DMS53 treated with DMSO at 0.1 percent for 48 hours (cell line): ENCODE data around the gene NR6A1.
A peak's percentile ranks its signal among the peaks of the same experiment; 100 is the strongest.
"Not testable (repeated sequence)": the region's sequence is repeated elsewhere in the genome, so short reads cannot be mapped to it uniquely, and the experiment has no call there.

Source experiments
- DNase-seq: peaks from one replicate; lab custom pipeline; 2025; ENCODE audit not compliant: unreplicated experiment; lab: John Stamatoyannopoulos, UW

Gene NR6A1

GRCh38 chr9:124778575-124779367, 7.7 kb upstream of the NR6A1 start:
- DNase-seq, result no peak

GRCh38 chr9:124776954-124777648, 6.0 kb upstream of the NR6A1 start, which contains the start of gene OLFML2A:
Gene OLFML2A (plus strand): TSS chr9:124777133. CDS start chr9:124777271, 138 bp downstream.
- no peak for DNase-seq

DNA sequence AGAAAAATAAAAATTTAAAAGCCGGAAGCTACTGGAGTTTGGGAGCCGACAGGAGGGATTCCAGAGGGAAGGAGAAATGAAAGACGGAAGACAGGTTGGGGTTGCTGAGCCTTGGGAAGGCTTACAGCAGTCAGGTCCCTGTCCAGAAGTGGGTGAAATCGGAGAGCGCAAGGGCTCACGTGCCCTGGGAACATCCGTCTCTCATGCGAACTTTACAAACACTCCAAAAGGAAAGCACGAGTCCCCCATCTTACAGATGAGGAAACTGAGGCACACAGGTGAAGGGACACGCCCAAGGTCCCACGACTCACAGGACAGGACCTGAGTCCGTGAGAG, 5.5 kb upstream of the NR6A1 start:
- peak; percentile 6 for DNase-seq

GRCh38 chr9:124774129-124774978, 3.2 kb upstream of the NR6A1 start:
- peak; percentile 68 for DNase-seq

DNA sequence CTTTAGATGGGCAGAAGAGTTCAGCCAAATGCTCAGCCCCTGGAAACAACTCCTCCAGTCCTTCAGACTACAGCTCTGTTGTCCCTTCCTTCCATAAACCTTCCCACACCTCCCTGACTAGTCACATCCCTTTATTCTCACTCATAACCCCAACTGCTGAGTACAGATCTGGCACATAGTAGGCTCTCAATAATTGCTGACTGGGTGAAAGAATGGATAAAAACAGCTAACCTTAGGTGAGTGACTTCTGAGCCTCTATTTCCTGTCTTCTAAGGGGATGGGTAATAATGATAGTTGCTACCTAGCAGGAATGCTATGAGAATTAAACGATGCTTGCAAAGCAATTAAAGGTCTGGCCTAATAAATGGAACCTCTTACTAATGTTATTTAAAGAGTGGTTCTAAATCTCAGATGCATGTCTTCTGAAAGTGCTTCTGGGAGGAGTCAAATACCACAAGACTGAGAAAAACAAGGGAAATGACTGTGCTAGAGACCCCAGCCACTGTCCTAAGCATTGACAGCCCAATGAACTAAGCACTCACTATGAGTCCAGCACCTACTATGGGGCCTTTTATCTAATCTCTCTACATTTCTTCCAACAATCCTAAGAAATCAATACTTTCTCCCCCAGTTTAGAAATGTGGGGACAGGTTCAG, 2.5 kb upstream of the NR6A1 start:
- DNase-seq, result no peak

DNA sequence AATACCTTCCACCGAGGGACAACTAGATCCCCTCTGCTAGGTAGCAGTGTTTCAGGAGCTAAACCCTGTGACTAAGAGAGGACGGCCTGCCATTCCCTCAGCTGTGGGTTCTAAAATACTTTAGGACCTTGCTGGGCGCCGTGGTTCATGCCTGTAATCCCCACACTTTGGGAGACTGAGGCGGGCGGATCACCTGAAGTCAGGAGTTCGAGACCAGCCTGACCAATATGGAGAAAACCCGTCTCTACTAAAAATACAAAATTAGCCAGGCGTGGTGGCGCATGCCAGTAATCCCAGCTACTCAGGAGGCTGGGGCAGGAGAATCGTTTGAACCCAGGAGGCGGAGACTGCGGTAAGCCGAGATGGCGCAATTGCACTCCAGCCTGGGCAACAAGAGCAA, 1.8 kb upstream of the NR6A1 start:
- not testable (repeated sequence) for DNase-seq

- peak; percentile 70 for DNase-seq
These were observed 962 bp upstream of the NR6A1 start for GRCh38 chr9:124771867-124772679.

- DNase-seq, result peak; percentile 9
These were observed 621 bp downstream of the NR6A1 start for GRCh38 chr9:124770359-124771020.

DNA sequence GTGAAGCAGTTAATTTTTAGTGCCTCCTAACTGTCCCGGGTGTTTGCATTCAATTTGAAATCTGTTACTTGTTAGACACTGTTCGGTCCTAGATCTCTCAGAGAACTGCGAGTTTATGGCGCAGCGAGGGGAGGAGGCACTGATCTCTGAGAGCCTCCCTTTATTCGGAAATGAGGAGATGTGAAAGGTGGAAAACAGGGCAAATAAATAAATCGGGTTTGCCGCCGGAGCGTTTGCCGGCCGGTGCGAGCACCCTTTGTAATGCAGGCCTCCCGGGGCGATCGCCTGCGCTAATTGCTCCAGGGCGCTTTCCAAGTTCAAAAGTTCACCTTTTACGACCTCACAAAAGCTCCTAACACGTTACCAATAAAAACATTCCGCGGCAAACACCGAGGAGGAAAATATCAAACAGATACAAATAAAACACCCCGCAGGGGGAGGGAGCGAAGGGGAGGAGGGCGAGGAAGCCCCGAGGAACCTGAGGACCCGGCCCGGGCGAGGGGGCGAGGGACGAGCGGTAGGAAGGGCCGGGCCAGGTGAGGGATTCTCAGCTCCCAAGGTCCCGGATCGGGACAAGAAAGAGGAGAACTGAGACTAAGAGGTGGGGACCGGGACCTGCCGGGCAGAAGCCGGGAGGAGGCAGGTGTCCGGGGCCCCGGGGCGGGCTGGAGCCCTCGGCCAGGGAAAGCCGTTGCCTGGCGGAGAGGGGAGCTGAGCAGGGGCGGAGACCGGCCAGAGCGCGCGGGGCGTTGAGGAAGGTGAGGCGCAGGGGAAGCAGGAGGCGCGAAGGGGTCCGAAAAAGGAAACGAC, 1.4 kb downstream of the NR6A1 start:
- peak; percentile 12 for DNase-seq

DNA sequence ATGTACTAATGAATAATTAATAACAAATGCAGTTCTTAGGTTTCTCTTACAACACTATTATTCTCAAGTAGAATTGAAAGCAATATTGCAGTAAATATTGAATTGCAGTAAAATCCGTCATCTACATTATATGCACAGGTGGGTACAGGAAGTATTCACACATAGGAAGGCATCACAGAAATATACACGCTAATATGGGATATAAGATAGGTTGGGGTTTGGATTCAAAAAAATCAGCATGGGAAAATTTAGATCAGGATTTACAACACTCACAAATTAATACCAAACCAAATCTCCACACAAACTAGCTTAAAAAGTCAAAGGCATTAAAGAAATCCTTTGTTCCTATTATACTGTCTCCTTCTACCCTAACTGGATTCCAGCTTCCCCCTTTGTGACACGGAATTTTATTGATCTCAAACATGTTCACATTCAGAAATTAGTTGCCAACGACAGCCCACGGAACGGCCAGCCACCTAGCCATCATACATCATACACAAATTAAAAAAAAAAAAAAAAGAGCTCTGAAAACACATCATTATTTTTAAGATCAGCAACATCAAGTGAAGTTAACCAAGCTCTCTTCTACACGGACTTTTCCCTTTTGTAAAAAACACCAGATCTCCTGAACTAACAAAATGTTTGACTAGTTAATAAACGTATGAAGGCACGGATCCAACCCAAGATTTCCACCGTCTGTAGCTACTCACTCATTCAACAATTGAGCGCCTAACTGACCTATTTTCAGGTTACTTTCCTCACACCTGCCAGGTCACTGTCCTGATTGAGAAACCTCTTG, 2.2 kb downstream of the NR6A1 start:
- DNase-seq, result no peak

DNA sequence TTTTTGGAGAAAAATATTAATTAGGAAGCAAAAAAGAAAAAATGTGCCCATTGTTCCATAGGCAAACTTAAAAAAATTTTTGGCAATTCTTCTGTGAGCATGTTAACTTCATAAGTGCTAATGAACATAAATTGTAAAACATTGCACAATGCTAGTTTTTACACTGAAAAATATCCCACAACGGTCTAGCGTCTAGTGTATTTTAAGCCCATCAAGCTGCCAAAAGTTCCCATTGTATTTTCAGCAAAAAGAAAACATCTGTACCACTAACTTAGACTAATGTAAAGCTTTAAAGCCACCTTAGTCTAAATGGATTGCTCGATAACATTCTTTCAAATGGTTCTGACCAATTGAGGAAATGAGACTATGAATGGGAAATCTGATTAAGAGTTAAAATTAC, 2.8 kb downstream of the NR6A1 start:
- no peak for DNase-seq

- no peak for DNase-seq
These were observed 3.3 kb downstream of the NR6A1 start for GRCh38 chr9:124767821-124768220.

- no peak for DNase-seq
These were observed 4.1 kb downstream of the NR6A1 start for GRCh38 chr9:124766815-124767554.

DNA sequence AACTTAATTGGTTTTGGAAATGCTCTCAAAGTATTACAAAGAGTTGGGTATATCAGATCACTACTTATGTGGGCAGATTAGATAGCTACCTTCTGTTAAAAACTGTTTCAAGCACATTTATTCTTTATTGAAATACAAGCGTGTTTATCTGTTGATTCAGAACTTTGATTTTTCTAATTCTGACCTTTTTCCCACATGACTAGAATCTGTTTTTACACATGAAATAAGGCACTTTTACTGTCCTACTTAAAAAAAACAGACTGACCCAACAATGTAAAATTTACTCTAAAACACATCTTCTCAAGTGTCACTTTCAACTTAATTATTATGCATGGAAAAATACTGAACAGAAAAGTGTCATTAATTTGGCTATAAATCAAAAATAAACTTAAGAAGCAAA, 4.8 kb downstream of the NR6A1 start:
- DNase-seq, result no peak

GRCh38 chr9:124765439-124765835, 5.7 kb downstream of the NR6A1 start:
- DNase-seq, result no peak

GRCh38 chr9:124764774-124765438, 6.2 kb downstream of the NR6A1 start:
- no peak for DNase-seq

- no peak for DNase-seq
These were observed 8.5 kb downstream of the NR6A1 start for GRCh38 chr9:124762633-124763032.
